HG03039 (cell line): ENCODE data around the gene SYTL4.

ENCODE experiments used
- ATAC-seq: cut with Tn5 transposase; IDR thresholded peaks from one replicate; pipeline ENCODE4 v1.9.1; 2021; ENCODE audit warnings: mild to moderate bottlenecking, moderate library complexity; ENCODE audit not compliant: unreplicated experiment

The SYTL4 gene

GRCh38 chrX:100649550-100650356, 82.2 kb downstream of the SYTL4 start:
- ATAC-seq: no peak

DNA sequence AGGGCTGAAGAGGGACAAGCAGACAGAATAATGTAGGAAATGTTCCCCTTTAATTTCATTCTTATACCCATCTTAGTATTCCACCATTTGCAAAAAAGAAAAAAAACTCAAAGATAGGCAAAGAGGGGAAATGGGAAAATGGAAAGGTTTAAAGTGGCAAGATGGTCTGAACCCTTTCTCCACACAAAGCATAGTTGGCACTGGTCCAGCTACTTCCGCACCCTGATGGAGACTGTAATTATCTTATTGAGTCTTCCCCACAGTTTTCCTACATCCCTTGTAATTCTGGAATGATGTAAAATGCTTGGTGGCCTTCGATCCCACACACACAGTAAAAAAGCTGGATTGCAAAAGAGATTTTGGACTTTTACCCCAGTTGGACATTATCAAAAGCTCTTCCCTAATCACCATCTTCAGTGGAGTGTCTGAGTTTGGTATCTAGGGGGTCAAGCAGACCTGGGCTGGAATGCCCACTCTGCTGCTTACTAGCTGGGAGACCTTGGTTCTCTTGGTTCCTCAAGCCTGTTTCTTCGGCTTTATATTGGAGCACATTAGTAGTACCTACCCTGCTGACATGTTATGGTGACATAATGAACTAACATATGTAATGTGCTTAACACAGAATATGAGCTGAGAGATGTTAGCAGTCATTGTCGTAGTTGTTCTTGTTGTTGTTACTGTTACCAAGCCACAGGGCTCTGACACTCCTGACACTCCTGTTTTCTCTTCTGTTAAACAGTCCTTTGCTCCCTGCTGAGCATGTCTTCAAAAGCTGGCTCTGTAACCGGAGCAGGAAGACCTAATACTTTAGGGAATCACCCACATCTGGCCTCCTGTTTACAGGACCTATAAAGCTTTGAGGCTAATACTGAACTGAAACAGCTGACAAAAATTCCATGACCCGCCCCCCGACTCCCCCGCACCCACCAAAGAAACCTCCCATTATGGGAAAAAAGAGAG, 83.2 kb downstream of the SYTL4 start:
- ATAC-seq: no peak

DNA sequence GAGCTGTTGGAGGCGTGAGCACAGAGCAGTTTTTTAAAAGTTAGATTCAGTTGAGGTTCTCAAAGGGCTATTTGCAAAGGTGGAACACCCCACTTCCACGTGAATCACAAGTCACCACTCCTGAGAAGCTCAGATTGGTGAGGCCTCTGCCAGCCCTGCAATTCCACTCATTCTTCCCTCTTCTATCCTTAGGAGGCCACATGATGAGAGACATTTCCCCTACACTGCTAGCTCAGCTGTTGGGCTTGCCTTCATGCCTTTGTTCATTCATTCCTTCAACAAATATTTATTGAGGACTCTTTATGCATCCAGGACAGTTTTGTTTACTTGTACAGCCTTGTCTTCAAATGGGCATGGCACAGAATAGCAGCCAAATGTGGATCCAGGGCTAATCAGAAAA, 84.2 kb downstream of the SYTL4 start:
- no peak for ATAC-seq

- ATAC-seq: no peak
Measured at GRCh38 chrX:100647095-100647494, 84.8 kb downstream of the SYTL4 start.

DNA sequence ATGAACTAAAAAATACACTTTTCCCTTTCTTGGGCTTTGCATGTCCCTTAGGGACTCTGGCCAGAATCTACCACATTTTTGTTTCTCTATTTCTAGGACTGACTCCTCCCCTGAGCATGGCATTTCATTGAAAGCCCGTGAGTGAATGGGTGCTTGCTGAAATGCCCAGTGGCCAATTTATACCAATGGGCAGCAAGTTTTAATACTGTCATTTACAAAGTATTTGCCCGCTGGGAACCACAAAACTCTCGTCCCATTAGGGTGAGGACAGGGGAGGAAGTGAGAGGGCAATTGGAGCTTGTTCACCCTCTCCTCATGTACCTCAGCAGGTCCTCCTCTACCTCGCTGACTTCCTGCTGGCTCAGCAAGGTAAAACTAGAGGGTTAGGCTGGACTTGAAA, 86.8 kb downstream of the SYTL4 start:
- no peak for ATAC-seq

DNA sequence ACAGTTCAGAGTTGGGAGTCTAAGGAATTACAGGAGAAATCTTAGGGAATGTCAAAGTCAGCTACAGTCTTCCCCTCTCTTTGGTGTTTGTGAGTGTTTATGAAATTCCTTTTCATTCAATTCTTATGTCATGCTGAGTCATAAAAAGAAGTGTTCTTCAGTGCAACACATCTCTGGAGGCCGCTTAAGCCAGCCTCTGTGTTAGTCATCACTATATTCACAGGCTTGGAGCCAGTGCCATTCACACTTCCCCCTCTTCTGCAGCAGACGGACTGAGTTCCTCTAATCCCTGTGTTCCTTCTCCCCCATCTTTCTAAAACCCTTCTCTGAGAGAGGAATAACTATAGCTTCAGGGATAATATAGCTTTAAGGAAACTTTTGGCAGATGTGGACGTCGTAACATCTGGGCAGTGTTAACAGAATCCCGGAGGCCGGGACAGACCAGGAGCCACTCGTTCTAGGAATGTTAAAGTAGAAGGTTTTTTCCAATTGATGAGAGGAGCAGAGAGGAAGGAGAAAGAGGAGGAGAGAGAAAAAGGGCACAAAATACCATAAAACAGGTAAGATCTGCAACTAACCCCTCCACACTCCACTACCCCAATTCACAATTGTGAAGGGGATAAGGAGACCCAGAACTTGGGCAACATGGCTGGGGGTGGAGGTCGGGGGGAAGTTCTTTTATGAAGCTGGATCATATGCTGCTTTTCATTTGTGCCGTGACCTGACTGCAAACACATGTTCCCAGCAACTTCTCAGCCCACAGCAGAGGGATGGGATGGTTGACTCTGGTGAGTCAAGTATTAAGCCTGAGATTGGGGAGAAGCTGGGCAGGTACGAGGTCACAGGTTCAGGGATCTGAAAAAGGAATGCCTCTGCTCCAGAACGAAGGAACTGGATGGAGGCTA, 87.7 kb downstream of the SYTL4 start, which contains the start of gene SRPX2:
SRPX2 (plus strand) TSS at position 244 of the 905 bp plus-strand sequence. CDS start 2,124 bp downstream, outside the sequence.
- no peak for ATAC-seq

DNA sequence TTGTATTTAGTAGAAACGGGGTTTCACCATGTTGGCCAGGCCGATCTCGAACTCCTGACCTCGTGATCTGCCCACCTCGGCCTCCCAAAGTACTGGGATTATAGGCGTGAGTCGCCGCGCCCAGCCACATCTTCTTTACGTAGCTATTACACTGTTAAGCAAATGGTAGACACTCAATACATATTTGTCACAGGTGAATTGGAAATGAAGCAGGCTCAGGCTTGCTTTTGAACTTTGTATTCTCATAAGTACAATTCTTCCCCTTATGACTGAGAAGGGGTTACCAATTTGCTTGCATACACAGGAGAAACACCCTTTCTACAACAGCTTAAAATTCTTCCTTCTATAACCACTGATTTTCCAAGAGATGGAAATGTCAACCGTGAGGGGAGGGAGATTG, 88.7 kb downstream of the SYTL4 start:
- no peak for ATAC-seq

DNA sequence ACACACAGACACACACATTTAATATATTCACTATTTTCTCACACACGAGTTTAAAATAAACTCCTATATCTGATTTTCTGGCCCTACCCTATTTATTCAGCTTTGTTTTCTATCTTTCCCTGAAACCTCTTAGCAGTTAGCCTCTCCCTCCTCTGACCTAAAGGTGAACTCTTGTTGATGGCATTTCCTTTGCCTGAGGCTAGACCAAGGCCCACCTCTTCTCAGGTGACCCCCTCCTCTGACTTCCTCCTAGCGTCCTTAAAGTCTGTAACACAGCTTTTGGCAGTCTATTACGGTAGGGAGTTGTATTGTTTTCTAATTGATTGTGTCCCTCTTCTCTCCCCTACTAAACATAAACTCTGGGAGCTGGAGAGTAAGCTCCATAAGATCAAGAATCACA, 89.6 kb downstream of the SYTL4 start:
- ATAC-seq: no peak

DNA sequence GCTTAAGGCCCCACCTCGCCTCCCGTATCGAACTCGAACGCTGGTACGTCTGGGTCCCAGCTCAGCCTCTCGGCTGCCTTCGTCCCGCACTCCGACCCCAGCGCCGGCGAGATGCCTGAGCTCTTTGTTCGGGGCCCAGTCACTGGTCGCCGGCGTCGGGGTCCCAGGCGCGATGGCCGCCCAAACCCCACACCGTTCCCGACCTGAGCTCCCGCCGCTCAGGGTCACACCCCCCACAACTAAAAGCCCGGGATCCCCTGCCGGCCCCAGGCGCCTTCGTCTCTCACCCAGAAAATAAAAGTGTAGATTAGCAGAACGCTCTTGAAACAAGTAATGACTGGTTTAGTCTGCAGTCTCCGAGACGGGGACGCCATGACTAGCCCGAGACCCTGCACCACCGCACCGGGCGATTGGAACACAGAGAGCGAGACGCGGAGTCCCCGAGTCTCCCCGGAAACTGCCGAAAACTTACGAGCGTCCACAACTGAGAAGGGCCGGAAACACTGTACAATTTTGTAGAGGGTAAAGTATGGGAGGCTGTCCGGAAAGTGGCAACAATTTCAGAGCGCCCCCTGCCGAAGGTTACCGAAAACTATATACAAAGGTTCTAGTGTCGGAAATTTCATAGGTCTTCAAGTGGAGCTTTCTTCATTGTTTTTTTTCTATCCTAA, 95.5 kb downstream of the SYTL4 start, which contains the start of gene TSPAN6:
TSPAN6 (minus strand) TSS at position 486 of the 671 bp plus-strand sequence; CDS start at position 374, 112 bp downstream.
- peak; percentile 94 for ATAC-seq

DNA sequence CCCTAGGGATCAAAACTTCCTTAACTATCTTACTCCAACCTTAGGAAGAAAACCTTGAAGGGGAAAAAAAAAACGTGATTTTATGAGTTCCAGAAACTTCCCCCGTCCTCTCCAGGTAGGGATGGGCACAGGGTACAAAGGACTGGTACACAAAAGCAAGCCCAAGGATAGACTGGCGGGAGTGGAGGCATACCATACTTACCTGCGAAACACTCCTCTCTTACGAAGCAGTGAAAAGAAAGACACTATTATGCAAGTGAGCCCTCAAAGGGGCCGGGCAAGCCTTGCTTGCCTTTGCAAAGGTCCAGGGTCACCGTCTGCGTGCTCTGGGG, 96.0 kb downstream of the SYTL4 start:
- peak; percentile 16 for ATAC-seq

- ATAC-seq: no peak
Measured at GRCh38 chrX:100635040-100635439, 96.9 kb downstream of the SYTL4 start.

DNA sequence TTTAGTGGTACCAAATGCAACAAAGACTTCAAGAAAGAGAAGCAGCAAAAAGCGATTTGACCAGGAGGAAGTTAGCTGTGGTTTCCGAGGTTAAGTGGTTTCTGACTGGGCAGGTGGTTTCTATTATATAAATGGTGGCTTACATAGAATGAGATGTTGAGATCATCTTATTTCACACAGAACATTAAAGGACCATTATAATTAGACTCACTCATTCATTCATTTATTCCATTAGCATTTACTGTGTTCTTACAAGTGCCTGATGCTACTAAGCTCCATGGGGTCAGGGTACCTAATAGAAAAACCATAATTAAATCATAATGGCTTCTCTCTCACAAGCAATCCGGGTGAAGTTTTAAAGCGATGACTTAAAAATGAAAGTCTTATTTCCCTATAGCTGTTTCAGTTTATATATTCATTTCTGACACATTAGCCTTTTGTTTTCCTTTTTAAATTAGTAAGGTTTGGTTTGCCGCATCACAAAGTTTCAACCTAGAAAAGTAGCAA, 105.9 kb downstream of the SYTL4 start:
- ATAC-seq: peak; percentile 95
